GM23248 (cell line): ENCODE results near the gene TOP1. TPM values are rescaled to one million over a fixed set of nuclear protein-coding genes. Genes with fewer than 3 reads are reported as not detected.

ENCODE experiments used
- DNase-seq: peaks from one replicate; pipeline ENCODE4 v3.0.0-alpha.2; 2015
- H2AFZ ChIP-seq: fragments of 200-600 bp; sonication (generic); 2 replicates; pipeline ENCODE4 v1.6.1; 2016; ENCODE audit warnings: antibody characterized with exemption
- H3F3A ChIP-seq: fragments of 200-600 bp; sonication (generic); 2 replicates; pipeline ENCODE4 v1.6.1; 2016; ENCODE audit warnings: mild to moderate bottlenecking, antibody characterized with exemption, mixed run types; ENCODE audit not compliant: insufficient read depth
- H3K27ac ChIP-seq: fragments of 200-600 bp; sonication (generic); 2 replicates; pipeline ENCODE4 v1.5.1; 2016; ENCODE audit warnings: mild to moderate bottlenecking
- H3K27me3 ChIP-seq: fragments of 200-600 bp; sonication (generic); replicated peaks from 2 replicates; pipeline ENCODE4 v1.6.1; 2016; ENCODE audit warnings: mild to moderate bottlenecking; ENCODE audit not compliant: insufficient read depth
- H3K36me3 ChIP-seq: fragments of 200-600 bp; sonication (generic); 2 replicates; pipeline ENCODE4 v1.6.1; 2016; ENCODE audit warnings: low read depth, mild to moderate bottlenecking
- H3K4me1 ChIP-seq: fragments of 200-600 bp; sonication (generic); 2 replicates; pipeline ENCODE4 v1.6.1; 2016; ENCODE audit warnings: mild to moderate bottlenecking; ENCODE audit not compliant: insufficient read depth
- H3K4me2 ChIP-seq: fragments of 200-600 bp; sonication (generic); one replicate; pipeline ENCODE4 v1.6.1; 2016; ENCODE audit warnings: mild to moderate bottlenecking; ENCODE audit not compliant: unreplicated experiment
- H3K4me3 ChIP-seq: fragments of 200-600 bp; sonication (generic); 2 replicates; pipeline ENCODE4 v1.5.1; 2016; ENCODE audit warnings: mild to moderate bottlenecking
- H3K79me2 ChIP-seq: fragments of 200-600 bp; sonication (generic); 2 replicates; pipeline ENCODE4 v1.6.1; 2016; ENCODE audit warnings: mild to moderate bottlenecking; ENCODE audit not compliant: insufficient read depth
- H3K9ac ChIP-seq: fragments of 200-600 bp; sonication (generic); 2 replicates; pipeline ENCODE4 v1.6.1; 2016; ENCODE audit warnings: mild to moderate bottlenecking
- H3K9me2 ChIP-seq: fragments of 200-600 bp; sonication (generic); 2 replicates; pipeline ENCODE4 v1.6.1; 2016; ENCODE audit warnings: mixed run types, mild to moderate bottlenecking, moderate library complexity; ENCODE audit not compliant: insufficient read depth
- H3K9me3 ChIP-seq: fragments of 200-600 bp; sonication (generic); one replicate; pipeline ENCODE4 v1.6.1; 2017; ENCODE audit warnings: low read depth
- H4K20me1 ChIP-seq: fragments of 200-600 bp; sonication (generic); 2 replicates; pipeline ENCODE4 v1.6.0; 2016; ENCODE audit not compliant: insufficient read depth
- EZH2 ChIP-seq: fragments of 200-600 bp; sonication (generic); IDR thresholded peaks from 2 replicates; pipeline ENCODE4 v1.6.1; 2018; ENCODE audit warnings: antibody characterized with exemption, mild to moderate bottlenecking; ENCODE audit not compliant: insufficient read depth, poor library complexity, severe bottlenecking
- EZH2phosphoT487 ChIP-seq: fragments of 200-600 bp; sonication (generic); IDR thresholded peaks from 2 replicates; pipeline ENCODE4 v1.6.1; 2018; ENCODE audit warnings: antibody characterized with exemption, moderate library complexity, mild to moderate bottlenecking, low read depth; ENCODE audit not compliant: insufficient read depth
- WGBS, 2 experiments: methylation state at CpG; one replicate each; pipeline ENCODE4 v1.1.6; 2015 to 2017; ENCODE audit warnings: low lambda C conversion rate in 2 of 2, low coverage in 1 of 2; ENCODE audit errors: missing lambda C conversion rate in 2 of 2; 5-methylcytosine and 5-hydroxymethylcytosine counted together
- in situ Hi-C: fragments of 300-500 bp; cut with MboI; formaldehyde crosslinking; loops from 2 replicates; pipeline ENCODE4 v1.15.0; 2020
- polyA plus RNA-seq: library from polyadenylated mRNA; unstranded; fragments of >200 nt; fragmentation: Nextera tagmentation; extraction: Ambion mirVana; gene quantifications from 2 replicates; pipeline ENCODE4 v1.2.1, GENCODE V29; 2016
- total RNA-seq: library from RNA; depleted of rRNA; stranded (reverse); fragments of >200 nt; shearing (Covaris generic); gene quantifications from 2 replicates; pipeline ENCODE4 v1.2.3, GENCODE V29; 2014

Gene TOP1
- total and polyA plus RNA-seq, 2 experiments from 2014 or later = 9.0 to 17.9 TPM

DNA sequence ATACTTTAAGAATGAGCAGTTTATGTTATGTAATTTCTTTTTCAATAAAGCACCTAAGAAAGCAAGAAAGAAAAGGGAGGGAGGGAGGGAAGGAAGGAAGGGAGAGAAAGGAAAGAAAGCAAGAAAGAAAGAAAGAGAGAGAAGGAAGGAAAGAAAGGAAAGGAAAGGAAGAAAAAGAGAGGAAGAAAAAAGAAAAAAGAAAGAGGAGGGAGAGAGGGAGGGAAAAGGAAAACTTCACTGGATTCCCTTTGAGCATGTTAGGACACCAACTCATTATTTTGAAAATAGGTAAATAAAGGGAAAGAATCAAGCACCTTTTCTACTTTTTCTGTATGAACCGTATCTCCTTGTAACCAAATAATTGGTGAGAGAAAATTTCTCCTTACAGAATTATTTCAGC, 32.3 kb upstream of the TOP1 start:
- Histone ChIP-seq H3K4me2 (no peak overlapping the region), H4K20me1 (no peaks in the 10 kb centered on the region), H3K4me3 (no peak overlapping the region), H3K79me2 (no peaks in the 10 kb centered on the region), H3K9ac (no peak overlapping the region), H3K36me3 (no peaks in the 10 kb centered on the region), H3K4me1 (no peaks in the 10 kb centered on the region), H3K27me3 (no peaks in the 10 kb centered on the region), H3K9me3 (no peaks in the 10 kb centered on the region), H2AFZ (no peak overlapping the region), H3K27ac (no peak overlapping the region), H3F3A (no peaks in the 10 kb centered on the region), H3K9me2 (no peaks in the 10 kb centered on the region)
- TF ChIP-seq EZH2phosphoT487 = no peak
- TF ChIP-seq EZH2 = no peak
- DNase-seq = no peak
- 90 to 98% methylated on average over 1 of the region's 1 CpG for WGBS, 2 experiments
- in situ Hi-C loops = loop anchor here (25.0 kb wide), 1 partner anchor 341 kb away; the partner anchor contains the start of gene LPIN3

- Histone ChIP-seq H3K79me2 (no peaks in the 10 kb centered on the region), H2AFZ (no peak overlapping the region), H3K27ac (no peak overlapping the region), H3K9ac (no peak overlapping the region), H3K4me1 (peaks cover under 1% of the 10 kb centered on the region; the same call in 1 of the 2 replicates), H3K27me3 (no peaks in the 10 kb centered on the region), H3K9me2 (no peaks in the 10 kb centered on the region), H3K4me3 (no peak overlapping the region), H3K4me2 (no peak overlapping the region), H3K36me3 (no peaks in the 10 kb centered on the region), H3F3A (0 out of 2 replicates have a peak, but pooled peaks cover 2% of the 10 kb centered on the region), H3K9me3 (no peaks in the 10 kb centered on the region), H4K20me1 (no peaks in the 10 kb centered on the region)
- in situ Hi-C loops = loop anchor here (25.0 kb wide), 1 partner anchor 340 kb away; the partner anchor contains the start of gene LPIN3
- TF ChIP-seq EZH2 (no peak), EZH2phosphoT487 (no peak)
- no peak for DNase-seq
- 82 to 85% methylated on average over 6 of the region's 6 CpGs for WGBS, 2 experiments
These were observed 31.5 kb upstream of the TOP1 start for GRCh38 chr20:40997116-40997515.

- H3K36me3 ChIP-seq = no peaks in the 10 kb centered on the region
- no peaks in the 10 kb centered on the region for H3K9me2 ChIP-seq
- no peak overlapping the region for H3K4me2 ChIP-seq
- no peak overlapping the region for H3K27ac ChIP-seq
- no peak overlapping the region for H2AFZ ChIP-seq
- no peaks in the 10 kb centered on the region for H3K79me2 ChIP-seq
- H3K27me3 ChIP-seq = no peaks in the 10 kb centered on the region
- peaks cover 22% of the 10 kb centered on the region for H3F3A ChIP-seq
- H3K4me1 ChIP-seq = peaks cover 22% of the 10 kb centered on the region
- DNase-seq = no peak
- H3K9me3 ChIP-seq = no peaks in the 10 kb centered on the region
- WGBS, 2 experiments = 85 to 88% methylated on average over 4 of the region's 4 CpGs
- no peak overlapping the region for H3K9ac ChIP-seq
- TF ChIP-seq EZH2phosphoT487 (no peak), EZH2 (no peak)
- no peak overlapping the region for H3K4me3 ChIP-seq
- no peaks in the 10 kb centered on the region for H4K20me1 ChIP-seq
- in situ Hi-C loops = loop anchor here (25.0 kb wide), 1 partner anchor 337 kb away; the partner anchor contains the start of gene LPIN3
These were observed 28.8 kb upstream of the TOP1 start for GRCh38 chr20:40999841-41000240.

GRCh38 chr20:41000628-41001027, 28.0 kb upstream of the TOP1 start:
- Histone ChIP-seq H3K27me3 (no peaks in the 10 kb centered on the region), H3K9me3 (no peaks in the 10 kb centered on the region), H3K36me3 (no peaks in the 10 kb centered on the region), H4K20me1 (no peaks in the 10 kb centered on the region), H2AFZ (no peak overlapping the region), H3K4me2 (no peak overlapping the region), H3K4me1 (peaks cover 30% of the 10 kb centered on the region), H3K79me2 (no peaks in the 10 kb centered on the region), H3K27ac (no peak overlapping the region), H3F3A (peaks cover 27% of the 10 kb centered on the region), H3K4me3 (no peak overlapping the region), H3K9me2 (no peaks in the 10 kb centered on the region), H3K9ac (no peak overlapping the region)
- in situ Hi-C loops = no loop called here
- TF ChIP-seq EZH2phosphoT487 (no peak), EZH2 (no peak)
- no peak for DNase-seq
- 90 to 98% methylated on average over 2 of the region's 2 CpGs for WGBS, 2 experiments

DNA sequence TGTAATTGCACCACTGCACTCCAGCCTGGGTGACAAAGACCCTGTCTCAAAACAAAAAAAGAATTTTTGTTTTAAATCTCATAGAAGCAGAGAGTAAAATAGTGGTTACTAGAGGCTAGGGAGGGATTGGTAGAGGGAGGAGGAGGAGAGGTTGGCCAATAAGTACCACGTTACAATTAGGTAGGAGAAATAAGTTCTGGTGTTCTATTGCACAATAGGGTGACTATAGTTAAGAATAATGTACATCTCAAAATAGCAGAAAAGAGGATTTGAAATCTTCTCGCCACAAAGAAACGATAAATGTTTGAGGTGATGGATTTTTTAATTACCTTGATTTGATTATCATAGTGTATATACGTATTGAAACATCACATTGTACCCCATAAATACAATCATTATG, 27.1 kb upstream of the TOP1 start:
- TF ChIP-seq EZH2phosphoT487 (no peak), EZH2 (no peak)
- H3K9ac ChIP-seq = no peak overlapping the region
- no peak overlapping the region for H2AFZ ChIP-seq
- no peaks in the 10 kb centered on the region for H3K79me2 ChIP-seq
- peak; percentile 29 for DNase-seq
- H3F3A ChIP-seq = peaks cover 27% of the 10 kb centered on the region
- in situ Hi-C loops = no loop called here
- no peak overlapping the region for H3K27ac ChIP-seq
- no peaks in the 10 kb centered on the region for H3K9me3 ChIP-seq
- WGBS, 2 experiments = 88 to 89% methylated on average over 4 of the region's 4 CpGs
- H3K4me2 ChIP-seq = no peak overlapping the region
- H3K4me1 ChIP-seq = peaks cover 34% of the 10 kb centered on the region
- H3K27me3 ChIP-seq = no peaks in the 10 kb centered on the region
- H3K9me2 ChIP-seq = no peaks in the 10 kb centered on the region
- H3K4me3 ChIP-seq = no peak overlapping the region
- no peaks in the 10 kb centered on the region for H4K20me1 ChIP-seq
- H3K36me3 ChIP-seq = no peaks in the 10 kb centered on the region
